Fibroblast of lung (primary cell): ENCODE measurements around the gene ASAP3. TPM values are rescaled to one million over a fixed set of nuclear protein-coding genes. Genes with fewer than 3 reads are reported as not detected.

Experiments used
- DNase-seq, 2 donors: peaks; one replicate each; pipeline versions ENCODE4 v3.0.0 to v3.0.0-alpha.2; 2010; ENCODE audit warnings: low read depth in 2 of 2
- H2AFZ ChIP-seq: 2 replicates; pipeline ENCODE4 v1.5.1; 2012; ENCODE audit warnings: low read length, control low read depth, inconsistent platforms
- H3K27ac ChIP-seq: 2 replicates; pipeline ENCODE4 v1.5.1; 2011; ENCODE audit warnings: low read length, control low read depth; ENCODE audit not compliant: insufficient read depth
- H3K27me3 ChIP-seq: 2 replicates; pipeline ENCODE4 v1.5.1; 2011; ENCODE audit warnings: mild to moderate bottlenecking, low read length; ENCODE audit not compliant: control insufficient read depth, insufficient read depth
- H3K36me3 ChIP-seq: 2 replicates; pipeline ENCODE4 v1.5.1; 2011; ENCODE audit warnings: low read length; ENCODE audit not compliant: control insufficient read depth, insufficient read depth
- H3K4me1 ChIP-seq: 2 replicates; pipeline ENCODE4 v1.5.1; 2011; ENCODE audit warnings: low read length; ENCODE audit not compliant: control insufficient read depth, insufficient read depth; ENCODE audit errors: extremely low read depth
- H3K4me2 ChIP-seq: 2 replicates; pipeline ENCODE4 v1.5.1; 2011; ENCODE audit warnings: low read length, control low read depth; ENCODE audit not compliant: insufficient read depth; ENCODE audit errors: extremely low read depth
- H3K4me3 ChIP-seq, 4 experiments: fragments of 200-600 bp in 1 of 4; sonication (generic) in 1 of 4; replicated peaks in 1 of 4; 2 replicates each; pipeline ENCODE4 v1.5.1; 2011 to 2016; ENCODE audit warnings: low read length in 4 of 4, low read depth in 3 of 4, mild to moderate bottlenecking in 3 of 4, control low read depth in 2 of 4, inconsistent platforms in 1 of 4, mixed read lengths in 1 of 4; ENCODE audit not compliant: insufficient read depth in 1 of 4; ENCODE audit errors: control extremely low read depth in 1 of 4
- H3K79me2 ChIP-seq: 2 replicates; pipeline ENCODE4 v1.5.1; 2012; ENCODE audit warnings: mild to moderate bottlenecking, low read length, inconsistent platforms; ENCODE audit not compliant: control insufficient read depth, insufficient read depth
- H3K9ac ChIP-seq: 2 replicates; pipeline ENCODE4 v1.5.1; 2011; ENCODE audit warnings: mild to moderate bottlenecking, low read length, control low read depth; ENCODE audit not compliant: insufficient read depth
- H3K9me3 ChIP-seq: 2 replicates; pipeline ENCODE4 v1.5.1; 2012; ENCODE audit warnings: low read depth, low read length; ENCODE audit not compliant: control insufficient read depth, insufficient read depth
- H4K20me1 ChIP-seq: 2 replicates; pipeline ENCODE4 v1.5.1; 2011; ENCODE audit warnings: low read length; ENCODE audit not compliant: control insufficient read depth, insufficient read depth; ENCODE audit errors: extremely low read depth
- EZH2 ChIP-seq: IDR thresholded peaks from 2 replicates; pipeline ENCODE4 v1.5.1; 2012; ENCODE audit warnings: low read length, control low read depth, mild to moderate bottlenecking; ENCODE audit errors: missing control alignments
- polyA plus RNA-seq, 2 donors: library from polyadenylated mRNA; depleted of rRNA in 1 of 2; stranded (reverse) in 1 of 2; unstranded in 1 of 2; fragments of >200 nt; gene quantifications; 2 replicates each; pipeline ENCODE4 v1.2.1, GENCODE V29; 2011 to 2012; ENCODE audit warnings: missing spikeins in 1 of 2
- total RNA-seq: library from RNA; depleted of rRNA; stranded (reverse); fragments of >200 nt; gene quantifications from 2 replicates; pipeline ENCODE4 v1.2.1, GENCODE V29; 2014
- TF ChIP-seq, protein P1 (sequence below), 2 donors: IDR thresholded peaks in 1 of 2; conservative IDR thresholded peaks in 1 of 2; 1 replicate in 1 of 2; 2 replicates in 1 of 2; pipeline ENCODE4 v1.5.1; 2011 to 2012; ENCODE audit warnings: low read length in 2 of 2, control low read depth in 1 of 2, inconsistent platforms in 1 of 2, low read depth in 1 of 2, mild to moderate bottlenecking in 1 of 2

Gene ASAP3
- total and polyA plus RNA-seq, 2 donors (not counting 1 experiment from before 2014, with no cell fraction given), result 14.2 to 73.2 TPM

- H3K79me2 ChIP-seq, result no peaks in the 10 kb centered on the region
- peak overlapping the region; percentile 22 for H3K27ac ChIP-seq
- TF ChIP-seq, protein P1, sequence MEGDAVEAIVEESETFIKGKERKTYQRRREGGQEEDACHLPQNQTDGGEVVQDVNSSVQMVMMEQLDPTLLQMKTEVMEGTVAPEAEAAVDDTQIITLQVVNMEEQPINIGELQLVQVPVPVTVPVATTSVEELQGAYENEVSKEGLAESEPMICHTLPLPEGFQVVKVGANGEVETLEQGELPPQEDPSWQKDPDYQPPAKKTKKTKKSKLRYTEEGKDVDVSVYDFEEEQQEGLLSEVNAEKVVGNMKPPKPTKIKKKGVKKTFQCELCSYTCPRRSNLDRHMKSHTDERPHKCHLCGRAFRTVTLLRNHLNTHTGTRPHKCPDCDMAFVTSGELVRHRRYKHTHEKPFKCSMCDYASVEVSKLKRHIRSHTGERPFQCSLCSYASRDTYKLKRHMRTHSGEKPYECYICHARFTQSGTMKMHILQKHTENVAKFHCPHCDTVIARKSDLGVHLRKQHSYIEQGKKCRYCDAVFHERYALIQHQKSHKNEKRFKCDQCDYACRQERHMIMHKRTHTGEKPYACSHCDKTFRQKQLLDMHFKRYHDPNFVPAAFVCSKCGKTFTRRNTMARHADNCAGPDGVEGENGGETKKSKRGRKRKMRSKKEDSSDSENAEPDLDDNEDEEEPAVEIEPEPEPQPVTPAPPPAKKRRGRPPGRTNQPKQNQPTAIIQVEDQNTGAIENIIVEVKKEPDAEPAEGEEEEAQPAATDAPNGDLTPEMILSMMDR (conservative IDR thresholded peaks at IDR 0.05 in 1 of 2, IDR thresholded peaks at IDR 0.05 in 1 of 2; ENCODE audit: low read depth in 1 of 2, low read length in 2 of 2), result no peak
- TF ChIP-seq EZH2, result no peak
- H3K4me2 ChIP-seq, result peak overlapping the region; percentile 28
- no peak overlapping the region for H2AFZ ChIP-seq
- peak; percentile 90 to 91 for DNase-seq
- H3K36me3 ChIP-seq, result no peaks in the 10 kb centered on the region
- H3K4me3 ChIP-seq, result no peak overlapping the region
- no peak overlapping the region for H3K9ac ChIP-seq
- H4K20me1 ChIP-seq, result no peaks in the 10 kb centered on the region
- H3K9me3 ChIP-seq, result no peaks in the 10 kb centered on the region
- H3K27me3 ChIP-seq, result no peaks in the 10 kb centered on the region
- H3K4me1 ChIP-seq, result peaks cover 29% of the 10 kb centered on the region
These were observed 13.5 kb downstream of the ASAP3 start for GRCh38 chr1:23470282-23471070.

DNA sequence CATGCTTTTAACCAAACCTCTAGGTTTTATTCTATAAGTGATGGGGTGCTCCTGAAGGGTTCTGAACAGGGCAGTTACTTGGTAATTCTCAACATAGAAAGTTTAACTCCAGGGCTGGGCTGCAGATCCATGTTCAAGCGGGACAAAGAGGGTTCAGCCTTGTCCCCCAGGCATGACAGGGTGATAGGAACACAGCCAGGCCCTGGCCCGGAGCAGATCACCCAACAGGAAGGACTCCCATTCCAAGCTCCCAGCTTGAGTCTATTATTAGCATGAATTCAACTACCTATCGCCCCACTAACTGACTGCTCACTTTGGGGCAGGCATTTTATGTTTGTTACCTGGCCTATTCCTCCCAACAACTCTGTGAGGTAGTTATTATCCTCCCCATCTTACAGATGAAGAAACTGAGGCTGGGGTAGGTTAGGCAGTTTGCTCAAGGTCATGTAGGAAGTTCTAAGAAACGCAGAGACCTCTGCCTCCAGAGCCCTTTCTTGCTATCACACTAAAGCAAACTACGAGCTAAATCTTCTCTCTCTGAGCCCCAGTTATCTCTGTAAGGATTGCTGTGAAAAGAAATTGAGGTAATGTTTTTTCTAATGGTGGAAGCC, 14.5 kb downstream of the ASAP3 start:
- no peak overlapping the region for H2AFZ ChIP-seq
- H3K27ac ChIP-seq, result no peak overlapping the region
- no peaks in the 10 kb centered on the region for H3K9me3 ChIP-seq
- H3K4me3 ChIP-seq, result no peak overlapping the region
- H3K4me1 ChIP-seq, result peaks cover 22% of the 10 kb centered on the region
- H3K36me3 ChIP-seq, result no peaks in the 10 kb centered on the region
- TF ChIP-seq EZH2, result no peak
- TF ChIP-seq, protein P1 (conservative IDR thresholded peaks at IDR 0.05 in 1 of 2, IDR thresholded peaks at IDR 0.05 in 1 of 2; ENCODE audit: low read depth in 1 of 2, low read length in 2 of 2), result no peak
- H3K79me2 ChIP-seq, result no peaks in the 10 kb centered on the region
- H4K20me1 ChIP-seq, result no peaks in the 10 kb centered on the region
- no peak overlapping the region for H3K4me2 ChIP-seq
- DNase-seq, result no peak
- H3K9ac ChIP-seq, result no peak overlapping the region
- H3K27me3 ChIP-seq, result no peaks in the 10 kb centered on the region

DNA sequence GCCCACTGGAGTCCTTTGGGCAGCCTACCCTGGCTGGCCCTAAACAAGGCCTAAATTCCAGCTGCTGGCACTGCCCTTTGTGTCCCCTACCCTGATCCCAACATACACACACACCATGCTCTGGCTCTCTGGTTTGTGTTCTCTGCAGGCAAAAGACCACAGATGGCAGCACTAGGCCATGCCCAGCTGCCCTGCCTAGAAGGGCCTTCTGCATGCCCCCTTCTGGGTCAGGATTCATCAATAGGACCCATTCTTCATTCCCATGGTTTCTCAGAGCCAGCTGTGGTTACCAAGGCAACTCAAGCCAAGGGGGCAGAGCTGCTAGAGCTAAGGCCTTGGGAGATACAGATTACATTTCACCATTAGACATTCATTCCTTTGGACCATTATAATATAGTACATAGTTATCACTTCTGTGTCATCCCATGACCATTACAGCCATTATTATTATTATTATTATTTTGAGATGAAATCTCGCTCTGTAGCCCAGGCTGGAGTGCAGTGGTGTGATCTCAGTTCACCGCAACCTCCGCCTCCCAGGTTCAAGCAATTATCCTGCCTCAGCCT, 17.5 kb downstream of the ASAP3 start:
- no peak for TF ChIP-seq EZH2
- TF ChIP-seq, protein P1 (conservative IDR thresholded peaks at IDR 0.05 in 1 of 2, IDR thresholded peaks at IDR 0.05 in 1 of 2; ENCODE audit: low read depth in 1 of 2, low read length in 2 of 2), result no peak
- Histone ChIP-seq H2AFZ (no peak overlapping the region), H4K20me1 (no peaks in the 10 kb centered on the region), H3K4me3 (no peak overlapping the region), H3K4me2 (no peak overlapping the region), H3K36me3 (no peaks in the 10 kb centered on the region), H3K79me2 (no peaks in the 10 kb centered on the region), H3K4me1 (peaks cover 15% of the 10 kb centered on the region), H3K27me3 (no peaks in the 10 kb centered on the region), H3K9me3 (no peaks in the 10 kb centered on the region), H3K27ac (no peak overlapping the region), H3K9ac (no peak overlapping the region)
- DNase-seq, result no peak
